ENCODE measurements around the gene CD209. TPM values are rescaled to one million over a fixed set of nuclear protein-coding genes. Genes with fewer than 3 reads are reported as not detected.

The CD209 gene
- total and polyA plus RNA-seq, 2 of the 8 experiments (the other 6 are each of a cell fraction or from before 2014, with no cell fraction given): 0.05 to 0.22 TPM

- POLR2A ChIA-PET (ENCODE audit: partially characterized antibody): interaction anchor here (0.6 kb wide), 1 partner anchor 219 kb away, joined by 3 read pairs; no protein-coding TSS in a partner anchor
- Histone ChIP-seq H3K4me2 (ENCODE audit: insufficient read depth in 1 of 2, low read depth in 2 of 2, low read length in 2 of 2) (no peak overlapping the region), H3K14ac (ENCODE audit: insufficient read length) (no peak overlapping the region), H3K79me1 (ENCODE audit: low read depth, low read length) (no peaks in the 10 kb centered on the region), H3K27ac (ENCODE audit: low read depth, low read length) (no peak overlapping the region), H3K4ac (replicated peaks; ENCODE audit: insufficient read length, low read depth, low read length) (no peak overlapping the region), H3K4me1 (replicated peaks in 1 of 4; ENCODE audit: control insufficient read depth in 3 of 4, insufficient read depth in 4 of 4, low read length in 3 of 4) (peaks cover 0 to 3% (median 0%) of the 10 kb centered on the region in 4 experiments; a peak in 1 of 7 replicates), H2BK5ac (ENCODE audit: low read depth, low read length) (no peak overlapping the region), H3K56ac (replicated peaks; ENCODE audit: insufficient read length, low read depth, low read length) (no peak overlapping the region), H4K91ac (replicated peaks; ENCODE audit: insufficient read length, low read length) (no peak overlapping the region), H3K27me3 (replicated peaks in 1 of 4; ENCODE audit: control insufficient read depth in 3 of 4, extremely low read depth in 1 of 4, insufficient read depth in 3 of 4, low read length in 3 of 4) (peaks cover 0 to 2% (median 0%) of the 10 kb centered on the region in 4 experiments; a peak in 2 of 7 replicates), H3K23ac (ENCODE audit: insufficient read length) (no peak overlapping the region), H4K8ac (ENCODE audit: extremely low read depth, insufficient read depth, low read length) (no peak overlapping the region), H2AK5ac (ENCODE audit: low read depth, low read length) (no peak overlapping the region), H2AFZ (ENCODE audit: low read length) (no peak overlapping the region), H2BK12ac (ENCODE audit: low read depth, low read length) (no peak overlapping the region), H4K5ac (ENCODE audit: insufficient read length, low read depth, low read length) (no peak overlapping the region), H3K79me2 (ENCODE audit: control insufficient read depth in 1 of 2, insufficient read depth in 2 of 2, low read length in 2 of 2) (no peaks in the 10 kb centered on the region), H4K20me1 (replicated peaks in 1 of 2; ENCODE audit: control insufficient read depth in 1 of 2, insufficient read depth in 2 of 2, low read length in 2 of 2) (no peaks in the 10 kb centered on the region), H3K36me3 (ENCODE audit: control insufficient read depth in 2 of 4, insufficient read depth in 4 of 4, low read length in 3 of 4) (no peaks in the 10 kb centered on the region), H2BK15ac (ENCODE audit: low read length) (no peak overlapping the region), H2BK120ac (replicated peaks; ENCODE audit: low read depth, low read length) (no peak overlapping the region), H3K4me3 (ENCODE audit: extremely low read depth in 1 of 4, insufficient read depth in 2 of 4, low read depth in 3 of 4, low read length in 4 of 4) (no peak overlapping the region), H3K9me3 (ENCODE audit: insufficient read depth in 2 of 2, low read depth in 1 of 2, low read length in 1 of 2) (no peaks in the 10 kb centered on the region; a peak in 1 of 4 replicates), H3K18ac (ENCODE audit: extremely low read depth, low read length) (no peak overlapping the region), H3K9ac (replicated peaks in 1 of 4; ENCODE audit: extremely low read depth in 1 of 4, low read depth in 3 of 4, low read length in 3 of 4) (no peak overlapping the region), H3K23me2 (ENCODE audit: low read depth, low read length) (no peaks in the 10 kb centered on the region), H2BK20ac (ENCODE audit: low read length) (no peak overlapping the region)
- WGBS, 2 experiments (ENCODE audit: extremely low coverage in 1 of 2, insufficient coverage in 1 of 2, insufficient read length in 1 of 2, insufficient replicate concordance in 2 of 2, low coverage in 1 of 2, low lambda C conversion rate in 2 of 2, missing lambda C conversion rate in 1 of 2): 90% methylated on average over 6 of the region's 6 CpGs; no CpG with 5 or more reads in 1 of the 2 experiments
- no peak for TF ChIP-seq FOSL1 (IDR thresholded peaks at IDR 0.05; ENCODE audit: insufficient read depth, low read depth, low read length)
- no peak for TF ChIP-seq PHF8 (conservative IDR thresholded peaks at IDR 0.05; ENCODE audit: low read depth, low read length)
- no peak for TF ChIP-seq SRF (IDR thresholded peaks at IDR 0.05; ENCODE audit: low read depth, low read length)
- TF ChIP-seq YY1 (IDR thresholded peaks at IDR 0.05; ENCODE audit: low read depth, low read length): no peak
- no peak for TF ChIP-seq CBX5 (IDR thresholded peaks at IDR 0.05; ENCODE audit: low read depth, low read length)
- no peak for TF ChIP-seq TAF1 (IDR thresholded peaks at IDR 0.05; ENCODE audit: low read depth, low read length)
- DNase-seq (ENCODE audit: low read depth in 1 of 2, low spot score in 2 of 2) (no peak), FAIRE-seq (no peak)
- CTCF ChIA-PET (ENCODE audit: partially characterized antibody): interaction anchor here (1.0 kb wide), 1 partner anchor 9 kb away, joined by 4 read pairs; no protein-coding TSS in a partner anchor
Observed at GRCh38 chr19:7740682-7741054, 6.7 kb downstream of the CD209 start.

Data from H1 (cell line).